ENCODE measurements around the gene PDE4A. TPM values are rescaled to one million over a fixed set of nuclear protein-coding genes. Genes with fewer than 3 reads are reported as not detected.

The PDE4A gene
- total and polyA plus RNA-seq, 2 of the 8 experiments (the other 6 are each of a cell fraction or from before 2014, with no cell fraction given): 2.0 to 4.4 TPM

- H3K27me3 ChIP-seq (replicated peaks in 1 of 4; ENCODE audit: control insufficient read depth in 3 of 4, extremely low read depth in 1 of 4, insufficient read depth in 3 of 4, low read length in 3 of 4): peaks cover 44 to 92% (median 81%) of the 10 kb centered on the region in 4 experiments
- no peaks in the 10 kb centered on the region for H3K9me3 ChIP-seq (ENCODE audit: insufficient read depth in 2 of 2, low read depth in 1 of 2, low read length in 1 of 2)
- H4K8ac ChIP-seq (ENCODE audit: extremely low read depth, insufficient read depth, low read length): peak overlapping the region; percentile 62; the same call in 1 of the 2 replicates
- H2BK5ac ChIP-seq (ENCODE audit: low read depth, low read length): peak overlapping the region; percentile 79
- H3K4me2 ChIP-seq (ENCODE audit: insufficient read depth in 1 of 2, low read depth in 2 of 2, low read length in 2 of 2): peak overlapping the region; percentile 98
- peak overlapping the region in 1 of 4 experiments; percentile 34; a peak in 1 of 7 replicates for H3K9ac ChIP-seq (replicated peaks in 1 of 4; ENCODE audit: extremely low read depth in 1 of 4, low read depth in 3 of 4, low read length in 3 of 4)
- H3K79me2 ChIP-seq (ENCODE audit: control insufficient read depth in 1 of 2, insufficient read depth in 2 of 2, low read length in 2 of 2): no peaks in the 10 kb centered on the region
- H3K14ac ChIP-seq (ENCODE audit: insufficient read length): no peak overlapping the region
- H2AK5ac ChIP-seq (ENCODE audit: low read depth, low read length): no peak overlapping the region
- WGBS, 2 experiments (ENCODE audit: extremely low coverage in 1 of 2, insufficient coverage in 1 of 2, insufficient read length in 1 of 2, insufficient replicate concordance in 2 of 2, low coverage in 1 of 2, low lambda C conversion rate in 2 of 2, missing lambda C conversion rate in 1 of 2): 2% methylated on average over 55 of the region's 61 CpGs; no CpG with 5 or more reads in 1 of the 2 experiments
- H3K18ac ChIP-seq (ENCODE audit: extremely low read depth, low read length): peak overlapping the region; percentile 78; the same call in 1 of the 2 replicates
- H4K5ac ChIP-seq (ENCODE audit: insufficient read length, low read depth, low read length): peak overlapping the region; percentile 0
- ChIA-PET CTCF (ENCODE audit: partially characterized antibody) (interaction anchor here (2.2 to 9.4 kb wide), 5 partner anchors 8 to 17 kb away, joined by 18 to 172 read pairs (median 38); partner anchors contain the start of gene CDC37), POLR2A (ENCODE audit: partially characterized antibody) (interaction anchor here (0.6 to 5.0 kb wide), 2 partner anchors 15 to 177 kb away, joined by 3 to 33 read pairs; partner anchors contain the start of gene CDC37)
- H3K4ac ChIP-seq (replicated peaks; ENCODE audit: insufficient read length, low read depth, low read length): peak overlapping the region; percentile 57
- peak overlapping the region; percentile 38 for H2AFZ ChIP-seq (ENCODE audit: low read length)
- no peak overlapping the region for H2BK120ac ChIP-seq (replicated peaks; ENCODE audit: low read depth, low read length)
- no peak overlapping the region for H3K27ac ChIP-seq (ENCODE audit: low read depth, low read length)
- peaks cover 5 to 33% (median 16%) of the 10 kb centered on the region in 4 experiments for H3K4me1 ChIP-seq (replicated peaks in 1 of 4; ENCODE audit: control insufficient read depth in 3 of 4, insufficient read depth in 4 of 4, low read length in 3 of 4)
- H2BK20ac ChIP-seq (ENCODE audit: low read length): no peak overlapping the region; the same call in 1 of the 2 replicates
- H3K23me2 ChIP-seq (ENCODE audit: low read depth, low read length): peaks cover 18% of the 10 kb centered on the region; the same call in 1 of the 2 replicates
- DNase-seq (ENCODE audit: low read depth in 1 of 2, low spot score in 2 of 2) (peak; percentile 92 to 94), FAIRE-seq (no peak)
- no peaks in the 10 kb centered on the region for H3K36me3 ChIP-seq (ENCODE audit: control insufficient read depth in 2 of 4, insufficient read depth in 4 of 4, low read length in 3 of 4)
- peaks cover 0 to 18% of the 10 kb centered on the region in 2 experiments for H4K20me1 ChIP-seq (replicated peaks in 1 of 2; ENCODE audit: control insufficient read depth in 1 of 2, insufficient read depth in 2 of 2, low read length in 2 of 2)
- H4K91ac ChIP-seq (replicated peaks; ENCODE audit: insufficient read length, low read length): peak overlapping the region; percentile 98
- H2BK15ac ChIP-seq (ENCODE audit: low read length): peak overlapping the region; percentile 96
- H3K4me3 ChIP-seq (ENCODE audit: extremely low read depth in 1 of 4, insufficient read depth in 2 of 4, low read depth in 3 of 4, low read length in 4 of 4): peak overlapping the region; percentile 37 to 60 (median 54)
- peak overlapping the region; percentile 97 for H2BK12ac ChIP-seq (ENCODE audit: low read depth, low read length)
- H3K23ac ChIP-seq (ENCODE audit: insufficient read length): no peak overlapping the region
- no peaks in the 10 kb centered on the region for H3K79me1 ChIP-seq (ENCODE audit: low read depth, low read length)
- H3K56ac ChIP-seq (replicated peaks; ENCODE audit: insufficient read length, low read depth, low read length): no peak overlapping the region
- TF ChIP-seq TAF1 (IDR thresholded peaks at IDR 0.05; ENCODE audit: low read depth, low read length) (0 out of 2 replicates have a peak, but pooled peaks have one; percentile 32), KDM4A (IDR thresholded peaks at IDR 0.05; ENCODE audit: low read depth, low read length, severe bottlenecking) (peak; percentile 66), EZH2 (IDR thresholded peaks at IDR 0.05; ENCODE audit: low read depth, low read length, severe bottlenecking) (peak; percentile 78), YY1 (IDR thresholded peaks at IDR 0.05; ENCODE audit: low read depth, low read length) (peak; percentile 42; the same call in 1 of the 2 replicates), FOSL1 (IDR thresholded peaks at IDR 0.05; ENCODE audit: insufficient read depth, low read depth, low read length) (peak; percentile 71; the same call in 1 of the 2 replicates), GTF2F1 (IDR thresholded peaks at IDR 0.05; ENCODE audit: borderline replicate concordance, low read depth, low read length) (no peak), BACH1 (IDR thresholded peaks at IDR 0.05; ENCODE audit: low read length) (peak; percentile 10; the same call in 1 of the 2 replicates), SUZ12 (IDR thresholded peaks at IDR 0.05; ENCODE audit: low read length) (peak; percentile 87), HDAC2 (IDR thresholded peaks at IDR 0.05; ENCODE audit: borderline replicate concordance in 1 of 2, low read depth in 2 of 2, low read length in 2 of 2) (peak; percentile 26 to 40; a peak in 1 of 4 replicates), RAD21 (IDR thresholded peaks at IDR 0.05 in 1 of 2, conservative IDR thresholded peaks at IDR 0.05 in 1 of 2; ENCODE audit: low read depth in 2 of 2, low read length in 2 of 2) (no peak)
Measured at GRCh38 chr19:10419646-10420443, 493 bp upstream of the PDE4A start.

Data from H1 (cell line).